ENCODE measurements around the gene USP3. TPM values are rescaled to one million over a fixed set of nuclear protein-coding genes. Genes with fewer than 3 reads are reported as not detected.
A peak's percentile ranks its signal among the peaks of the same experiment; 100 is the strongest.

USP3 gene
- total and polyA plus RNA-seq, 10 of the 15 experiments (the other 5 are each of a cell fraction or from before 2014, with no cell fraction given), result 23.8 to 64.5 (median 50.3) TPM

- TF ChIP-seq CEBPB (IDR thresholded peaks at IDR 0.05; ENCODE audit: borderline replicate concordance in 1 of 2, low read depth in 2 of 2, low read length in 2 of 2) (no peak), MLLT1 (IDR thresholded peaks at IDR 0.05) (no peak), NR2F1 (conservative IDR thresholded peaks at IDR 0.05) (no peak), USF1 (IDR thresholded peaks at IDR 0.05; ENCODE audit: borderline replicate concordance, extremely low read length, insufficient read depth, low read depth, low read length) (peak; percentile 41), RAD51 (IDR thresholded peaks at IDR 0.05) (peak; percentile 64; the same call in 1 of the 2 replicates), JUNB (IDR thresholded peaks at IDR 0.05) (peak; percentile 19; the same call in 1 of the 2 replicates), SMAD5 (IDR thresholded peaks at IDR 0.05; ENCODE audit: low read depth) (no peak), CHD1 (IDR thresholded peaks at IDR 0.05; ENCODE audit: low read depth, low read length) (no peak), PKNOX1 (IDR thresholded peaks at IDR 0.05) (no peak), CHD2 (IDR thresholded peaks at IDR 0.05; ENCODE audit: borderline replicate concordance, low read depth, low read length) (no peak), MYC (IDR thresholded peaks at IDR 0.05; ENCODE audit: insufficient read depth, insufficient read length, insufficient replicate concordance, low read length, severe bottlenecking) (no peak), CBX3 (IDR thresholded peaks at IDR 0.05; ENCODE audit: borderline replicate concordance, low read depth) (no peak), E2F8 (IDR thresholded peaks at IDR 0.05; ENCODE audit: low read depth, partially characterized antibody) (no peak), RBBP5 (conservative IDR thresholded peaks at IDR 0.05) (no peak), BCL3 (IDR thresholded peaks at IDR 0.05; ENCODE audit: borderline replicate concordance, insufficient read depth, low read depth, low read length, poor library complexity, severe bottlenecking) (no peak), KLF5 (IDR thresholded peaks at IDR 0.05; ENCODE audit: partially characterized antibody) (no peak), NFXL1 (IDR thresholded peaks at IDR 0.05; ENCODE audit: borderline replicate concordance) (no peak)
Observed at GRCh38 chr15:63469190-63469589, 35.2 kb upstream of the USP3 start (continued).
